ENCODE data around the gene PARD3B.

DNA sequence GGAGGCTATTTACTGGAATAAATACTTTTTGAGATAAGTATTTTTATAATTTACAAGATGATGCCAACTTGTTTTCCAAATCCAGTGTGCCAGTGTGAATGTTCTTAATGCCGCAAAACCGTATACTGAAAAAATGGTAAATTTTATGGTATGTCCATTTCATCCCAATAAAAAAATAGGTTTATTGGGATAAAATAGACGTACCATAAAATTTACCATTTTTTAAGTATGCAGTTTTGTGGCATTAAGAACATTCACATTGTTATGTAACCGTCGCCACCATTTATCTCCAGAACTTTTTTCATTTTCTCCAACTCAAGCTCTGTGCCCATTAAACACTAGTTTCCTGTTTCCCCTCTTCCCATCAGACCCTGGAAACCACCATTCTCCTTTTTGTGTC lies 167.9 kb downstream of the PARD3B start:
- no peak for TF ChIP-seq CTCF (IDR thresholded peaks at IDR 0.05; ENCODE audit: insufficient read depth, low read length)
- TF ChIP-seq REST (IDR thresholded peaks at IDR 0.05; ENCODE audit: insufficient replicate concordance, low read depth): no peak
